ENCODE data around the gene HTR4. TPM values are rescaled to one million over a fixed set of nuclear protein-coding genes. Genes with fewer than 3 reads are reported as not detected.

The HTR4 gene
- polyA plus RNA-seq, 1 donor (not counting 4 experiments of a cell fraction or from before 2014, with no cell fraction given): not detected

DNA sequence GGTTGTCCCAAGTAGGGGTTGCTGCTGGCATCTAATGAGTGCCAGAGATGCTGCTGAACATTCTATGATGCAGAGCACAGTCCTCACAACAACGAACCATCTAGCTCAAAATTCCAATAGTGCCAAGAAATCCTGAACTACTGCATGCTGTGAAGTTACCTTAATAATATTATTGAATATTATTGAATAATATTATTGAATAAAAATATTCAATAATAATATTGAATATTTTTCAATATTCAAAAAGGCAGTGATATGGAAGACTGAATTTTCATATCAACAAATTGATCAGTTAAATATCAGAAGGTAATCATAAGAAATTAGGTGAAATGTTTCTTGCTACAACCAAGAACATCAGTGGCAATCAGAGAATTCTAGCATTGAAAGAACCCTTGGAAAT, 2.8 kb downstream of the HTR4 start:
- Histone ChIP-seq H3K9me3 (ENCODE audit: control insufficient read depth, low read depth, low read length) (no peaks in the 10 kb centered on the region), H3K4me2 (ENCODE audit: control insufficient read depth, extremely low read depth, insufficient read depth, low read depth, low read length) (no peak overlapping the region), H2AFZ (ENCODE audit: control insufficient read depth, low read length) (no peak overlapping the region), H3K27me3 (ENCODE audit: control insufficient read depth, extremely low read depth, insufficient read depth, low read length) (peaks cover 31% of the 10 kb centered on the region), H3K4me3 (ENCODE audit: control insufficient read depth in 2 of 3, extremely low read depth in 1 of 3, insufficient read depth in 2 of 3, low read depth in 1 of 3, low read length in 3 of 3) (no peak overlapping the region), H3K79me2 (ENCODE audit: control insufficient read depth, insufficient read depth, low read length) (no peaks in the 10 kb centered on the region), H3K9me1 (ENCODE audit: control insufficient read depth, extremely low read depth, insufficient read depth, low read length) (no peaks in the 10 kb centered on the region), H3K27ac (ENCODE audit: control insufficient read depth, insufficient read depth, low read length) (no peak overlapping the region), H4K20me1 (ENCODE audit: control insufficient read depth, extremely low read depth, insufficient read depth, low read length) (no peaks in the 10 kb centered on the region), H3K9ac (ENCODE audit: control insufficient read depth, extremely low read depth, insufficient read depth, low read length) (no peak overlapping the region), H3K36me3 (ENCODE audit: control insufficient read depth in 2 of 2, extremely low read depth in 1 of 2, insufficient read depth in 2 of 2, low read length in 2 of 2) (no peaks in the 10 kb centered on the region), H3K4me1 (ENCODE audit: control insufficient read depth, extremely low read depth, insufficient read depth, low read length) (no peaks in the 10 kb centered on the region)
- FAIRE-seq (no peak), DNase-seq (ENCODE audit: low read depth, low spot score) (no peak)
- TF ChIP-seq EZH2 (IDR thresholded peaks at IDR 0.05; ENCODE audit: low read length): no peak
- TF ChIP-seq, protein P1, sequence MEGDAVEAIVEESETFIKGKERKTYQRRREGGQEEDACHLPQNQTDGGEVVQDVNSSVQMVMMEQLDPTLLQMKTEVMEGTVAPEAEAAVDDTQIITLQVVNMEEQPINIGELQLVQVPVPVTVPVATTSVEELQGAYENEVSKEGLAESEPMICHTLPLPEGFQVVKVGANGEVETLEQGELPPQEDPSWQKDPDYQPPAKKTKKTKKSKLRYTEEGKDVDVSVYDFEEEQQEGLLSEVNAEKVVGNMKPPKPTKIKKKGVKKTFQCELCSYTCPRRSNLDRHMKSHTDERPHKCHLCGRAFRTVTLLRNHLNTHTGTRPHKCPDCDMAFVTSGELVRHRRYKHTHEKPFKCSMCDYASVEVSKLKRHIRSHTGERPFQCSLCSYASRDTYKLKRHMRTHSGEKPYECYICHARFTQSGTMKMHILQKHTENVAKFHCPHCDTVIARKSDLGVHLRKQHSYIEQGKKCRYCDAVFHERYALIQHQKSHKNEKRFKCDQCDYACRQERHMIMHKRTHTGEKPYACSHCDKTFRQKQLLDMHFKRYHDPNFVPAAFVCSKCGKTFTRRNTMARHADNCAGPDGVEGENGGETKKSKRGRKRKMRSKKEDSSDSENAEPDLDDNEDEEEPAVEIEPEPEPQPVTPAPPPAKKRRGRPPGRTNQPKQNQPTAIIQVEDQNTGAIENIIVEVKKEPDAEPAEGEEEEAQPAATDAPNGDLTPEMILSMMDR (optimal IDR thresholded peaks at IDR 0.05 in 1 of 3, IDR thresholded peaks at IDR 0.05 in 1 of 3, conservative IDR thresholded peaks at IDR 0.05 in 1 of 3; ENCODE audit: extremely low read depth in 1 of 3, insufficient read depth in 2 of 3, low read length in 3 of 3): no peak
- dilution Hi-C loops (cut with MboI; ENCODE audit: extremely low pct_ligation_motif_present, low sequenced_read_pairs): no loop called here

DNA sequence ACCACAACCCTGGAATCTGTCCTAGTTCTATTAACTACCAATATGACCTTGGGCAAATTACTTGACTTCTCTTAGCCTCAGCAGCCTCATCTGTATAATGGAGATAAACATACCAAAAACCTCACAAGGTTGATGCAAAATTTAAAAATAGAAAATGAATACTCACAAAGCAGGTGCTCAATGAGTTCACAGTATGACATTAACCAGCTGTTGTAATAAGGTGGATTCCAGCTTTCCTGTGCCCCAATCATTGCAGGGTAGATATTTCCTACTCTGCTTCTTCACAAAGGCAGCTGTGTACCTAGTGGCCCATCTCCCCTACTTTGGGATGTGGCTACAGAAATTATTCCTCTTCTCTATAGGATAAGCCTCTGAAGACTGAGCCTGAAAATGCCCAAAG, 8.8 kb downstream of the HTR4 start:
- H2AFZ ChIP-seq (ENCODE audit: control insufficient read depth, low read length): no peak overlapping the region
- H3K4me3 ChIP-seq (ENCODE audit: control insufficient read depth in 2 of 3, extremely low read depth in 1 of 3, insufficient read depth in 2 of 3, low read depth in 1 of 3, low read length in 3 of 3): no peak overlapping the region
- H4K20me1 ChIP-seq (ENCODE audit: control insufficient read depth, extremely low read depth, insufficient read depth, low read length): no peaks in the 10 kb centered on the region
- peaks cover 14% of the 10 kb centered on the region for H3K27me3 ChIP-seq (ENCODE audit: control insufficient read depth, extremely low read depth, insufficient read depth, low read length)
- no peaks in the 10 kb centered on the region for H3K4me1 ChIP-seq (ENCODE audit: control insufficient read depth, extremely low read depth, insufficient read depth, low read length)
- DNase-seq (ENCODE audit: low read depth, low spot score): no peak
- no peak overlapping the region for H3K27ac ChIP-seq (ENCODE audit: control insufficient read depth, insufficient read depth, low read length)
- no peak overlapping the region for H3K4me2 ChIP-seq (ENCODE audit: control insufficient read depth, extremely low read depth, insufficient read depth, low read depth, low read length)
- no peak overlapping the region for H3K9ac ChIP-seq (ENCODE audit: control insufficient read depth, extremely low read depth, insufficient read depth, low read length)
- H3K9me1 ChIP-seq (ENCODE audit: control insufficient read depth, extremely low read depth, insufficient read depth, low read length): no peaks in the 10 kb centered on the region
- dilution Hi-C loops (cut with MboI; ENCODE audit: extremely low pct_ligation_motif_present, low sequenced_read_pairs): no loop called here
- H3K79me2 ChIP-seq (ENCODE audit: control insufficient read depth, insufficient read depth, low read length): no peaks in the 10 kb centered on the region
- H3K9me3 ChIP-seq (ENCODE audit: control insufficient read depth, low read depth, low read length): no peaks in the 10 kb centered on the region
- H3K36me3 ChIP-seq (ENCODE audit: control insufficient read depth in 2 of 2, extremely low read depth in 1 of 2, insufficient read depth in 2 of 2, low read length in 2 of 2): no peaks in the 10 kb centered on the region
- TF ChIP-seq EZH2 (IDR thresholded peaks at IDR 0.05; ENCODE audit: low read length): no peak
- TF ChIP-seq, protein P1 (optimal IDR thresholded peaks at IDR 0.05 in 1 of 3, IDR thresholded peaks at IDR 0.05 in 1 of 3, conservative IDR thresholded peaks at IDR 0.05 in 1 of 3; ENCODE audit: extremely low read depth in 1 of 3, insufficient read depth in 2 of 3, low read length in 3 of 3): no peak
- no peak for FAIRE-seq

All from keratinocyte (primary cell).